Measurements from ENCODE around the gene CATSPER2.
"Not testable (repeated sequence)": the region's sequence is repeated elsewhere in the genome, so short reads cannot be mapped to it uniquely, and the experiment has no call there.

- not testable (repeated sequence) for TF ChIP-seq CTCF, EZH2phosphoT487 (IDR thresholded peaks at IDR 0.05; ENCODE audit: low read length)
Observed at GRCh38 chr15:43662293-43662692, 13.6 kb upstream of the CATSPER2 start.
